Smooth muscle cell (in vitro differentiated cells): ENCODE results near the gene SLC17A7. TPM values are rescaled to one million over a fixed set of nuclear protein-coding genes. Genes with fewer than 3 reads are reported as not detected.

Experiments
- DNase-seq: peaks from one replicate; lab custom pipeline; 2025; ENCODE audit not compliant: unreplicated experiment; lab: John Stamatoyannopoulos, UW
- H2AFZ ChIP-seq: fragments of 200-600 bp; sonication (generic); 2 replicates; pipeline ENCODE4 v1.6.0; 2016; ENCODE audit warnings: antibody characterized with exemption, low read depth, mild to moderate bottlenecking
- H3F3A ChIP-seq: fragments of 200-600 bp; sonication (generic); 2 replicates; pipeline ENCODE4 v1.6.0; 2017; ENCODE audit warnings: antibody characterized with exemption, low read depth
- H3K27ac ChIP-seq: fragments of 200-600 bp; sonication (generic); 2 replicates; pipeline ENCODE4 v1.5.1; 2016; ENCODE audit warnings: low read depth, mild to moderate bottlenecking
- H3K27me3 ChIP-seq: fragments of 200-600 bp; sonication (generic); 2 replicates; pipeline ENCODE4 v1.6.1; 2016; ENCODE audit warnings: low read depth, mild to moderate bottlenecking
- H3K36me3 ChIP-seq: fragments of 200-600 bp; sonication (generic); 2 replicates; pipeline ENCODE4 v1.5.1; 2016; ENCODE audit warnings: low read depth
- H3K4me1 ChIP-seq: fragments of 200-600 bp; sonication (generic); 2 replicates; pipeline ENCODE4 v1.5.1; 2016; ENCODE audit warnings: low read depth
- H3K4me2 ChIP-seq: fragments of 200-600 bp; sonication (generic); 2 replicates; pipeline ENCODE4 v1.6.0; 2016; ENCODE audit warnings: mild to moderate bottlenecking
- H3K4me3 ChIP-seq: fragments of 200-600 bp; sonication (generic); 2 replicates; pipeline ENCODE4 v1.5.1; 2016; ENCODE audit warnings: mild to moderate bottlenecking
- H3K79me2 ChIP-seq: fragments of 200-600 bp; sonication (generic); 2 replicates; pipeline ENCODE4 v1.6.0; 2016; ENCODE audit warnings: low read depth, mild to moderate bottlenecking
- H3K9ac ChIP-seq: fragments of 200-600 bp; sonication (generic); 2 replicates; pipeline ENCODE4 v1.6.0; 2016; ENCODE audit warnings: low read depth
- H3K9me3 ChIP-seq: fragments of 200-600 bp; sonication (generic); replicated peaks from 2 replicates; pipeline ENCODE4 v1.5.1; 2016; ENCODE audit warnings: low read depth
- H4K20me1 ChIP-seq: fragments of 200-600 bp; sonication (generic); 2 replicates; pipeline ENCODE4 v1.6.0; 2016; ENCODE audit warnings: low read depth
- WGBS: methylation state at CpG from one replicate; pipeline ENCODE4 v1.1.7; 2016; ENCODE audit warnings: low lambda C conversion rate; 5-methylcytosine and 5-hydroxymethylcytosine counted together
- polyA plus RNA-seq: library from polyadenylated mRNA; unstranded; fragments of >200 nt; fragmentation: Nextera tagmentation; extraction: Ambion mirVana; gene quantifications from 2 replicates; pipeline ENCODE4 v1.2.1, GENCODE V29; 2016
- total RNA-seq: library from RNA; depleted of rRNA; stranded (reverse); fragments of >200 nt; gene quantifications from 2 replicates; pipeline ENCODE4 v1.2.3, GENCODE V29; 2014
- TF ChIP-seq, protein P1 (sequence below): fragments of 200-600 bp; sonication (generic); IDR thresholded peaks from 2 replicates; pipeline ENCODE4 v1.5.1; 2017; ENCODE audit warnings: borderline replicate concordance, mild to moderate bottlenecking, antibody characterized with exemption; ENCODE audit not compliant: insufficient read depth, poor library complexity, severe bottlenecking

The SLC17A7 gene
- total and polyA plus RNA-seq, 2 experiments from 2014 or later, result 0.04 TPM; not detected in 1

DNA sequence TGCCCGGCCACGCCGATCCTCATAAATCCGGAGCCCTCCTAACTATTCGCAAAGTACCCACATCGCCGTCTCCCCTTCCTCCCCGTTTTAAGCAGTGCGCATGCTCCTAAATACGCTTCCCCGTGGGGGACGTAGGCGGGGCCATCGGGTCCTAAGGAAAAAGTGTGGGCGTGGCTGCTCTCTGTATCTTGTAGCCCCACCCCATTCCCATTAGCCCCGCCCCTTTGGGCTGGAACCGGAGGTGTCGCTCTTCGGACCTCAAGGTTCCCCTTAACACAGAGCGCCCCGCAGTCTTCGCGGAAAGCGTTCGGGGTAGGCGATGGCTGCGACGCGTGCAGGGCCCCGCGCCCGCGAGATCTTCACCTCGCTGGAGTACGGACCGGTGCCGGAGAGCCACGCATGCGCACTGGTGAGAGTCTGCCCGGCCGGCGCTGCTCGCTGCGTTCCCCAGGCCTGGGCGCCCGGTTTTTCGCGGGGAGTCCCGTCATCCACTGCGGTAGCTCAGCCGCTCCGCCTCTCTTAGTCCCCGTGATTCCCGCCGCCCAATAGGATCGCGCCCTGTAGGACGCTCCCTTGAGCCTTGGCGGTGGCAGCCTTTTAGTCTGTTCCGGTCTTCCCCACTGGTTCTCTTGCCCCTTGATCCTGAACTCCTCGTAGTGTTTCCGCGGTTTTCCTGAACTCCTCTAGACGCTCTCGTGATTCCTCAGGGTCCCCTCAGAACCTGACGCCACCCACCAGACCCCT, 11.9 kb upstream of the SLC17A7 start, which contains the start of gene ALDH16A1:
Gene ALDH16A1, plus strand, starts transcription at position 213 of the 744 bp plus-strand sequence. Its CDS starts 107 bp downstream, at position 320.
- TF ChIP-seq, protein P1, sequence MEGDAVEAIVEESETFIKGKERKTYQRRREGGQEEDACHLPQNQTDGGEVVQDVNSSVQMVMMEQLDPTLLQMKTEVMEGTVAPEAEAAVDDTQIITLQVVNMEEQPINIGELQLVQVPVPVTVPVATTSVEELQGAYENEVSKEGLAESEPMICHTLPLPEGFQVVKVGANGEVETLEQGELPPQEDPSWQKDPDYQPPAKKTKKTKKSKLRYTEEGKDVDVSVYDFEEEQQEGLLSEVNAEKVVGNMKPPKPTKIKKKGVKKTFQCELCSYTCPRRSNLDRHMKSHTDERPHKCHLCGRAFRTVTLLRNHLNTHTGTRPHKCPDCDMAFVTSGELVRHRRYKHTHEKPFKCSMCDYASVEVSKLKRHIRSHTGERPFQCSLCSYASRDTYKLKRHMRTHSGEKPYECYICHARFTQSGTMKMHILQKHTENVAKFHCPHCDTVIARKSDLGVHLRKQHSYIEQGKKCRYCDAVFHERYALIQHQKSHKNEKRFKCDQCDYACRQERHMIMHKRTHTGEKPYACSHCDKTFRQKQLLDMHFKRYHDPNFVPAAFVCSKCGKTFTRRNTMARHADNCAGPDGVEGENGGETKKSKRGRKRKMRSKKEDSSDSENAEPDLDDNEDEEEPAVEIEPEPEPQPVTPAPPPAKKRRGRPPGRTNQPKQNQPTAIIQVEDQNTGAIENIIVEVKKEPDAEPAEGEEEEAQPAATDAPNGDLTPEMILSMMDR, result no peak
- Histone ChIP-seq H3K79me2 (no peaks in the 10 kb centered on the region), H3K36me3 (no peaks in the 10 kb centered on the region), H3K4me2 (peak within 1 kb of the TSS; percentile 93), H3K4me3 (peak within 1 kb of the TSS; percentile 86), H3K9ac (peak within 1 kb of the TSS; percentile 95), H3K4me1 (peaks cover 13% of the 10 kb centered on the region), H4K20me1 (no peaks in the 10 kb centered on the region), H2AFZ (peak within 1 kb of the TSS; percentile 36), H3K9me3 (no peaks in the 10 kb centered on the region), H3K27me3 (no peaks in the 10 kb centered on the region), H3F3A (no peaks in the 10 kb centered on the region), H3K27ac (peak within 1 kb of the TSS; percentile 95)
- DNase-seq, result peak; percentile 100
- 1% methylated on average over 65 of the region's 66 CpGs for WGBS

DNA sequence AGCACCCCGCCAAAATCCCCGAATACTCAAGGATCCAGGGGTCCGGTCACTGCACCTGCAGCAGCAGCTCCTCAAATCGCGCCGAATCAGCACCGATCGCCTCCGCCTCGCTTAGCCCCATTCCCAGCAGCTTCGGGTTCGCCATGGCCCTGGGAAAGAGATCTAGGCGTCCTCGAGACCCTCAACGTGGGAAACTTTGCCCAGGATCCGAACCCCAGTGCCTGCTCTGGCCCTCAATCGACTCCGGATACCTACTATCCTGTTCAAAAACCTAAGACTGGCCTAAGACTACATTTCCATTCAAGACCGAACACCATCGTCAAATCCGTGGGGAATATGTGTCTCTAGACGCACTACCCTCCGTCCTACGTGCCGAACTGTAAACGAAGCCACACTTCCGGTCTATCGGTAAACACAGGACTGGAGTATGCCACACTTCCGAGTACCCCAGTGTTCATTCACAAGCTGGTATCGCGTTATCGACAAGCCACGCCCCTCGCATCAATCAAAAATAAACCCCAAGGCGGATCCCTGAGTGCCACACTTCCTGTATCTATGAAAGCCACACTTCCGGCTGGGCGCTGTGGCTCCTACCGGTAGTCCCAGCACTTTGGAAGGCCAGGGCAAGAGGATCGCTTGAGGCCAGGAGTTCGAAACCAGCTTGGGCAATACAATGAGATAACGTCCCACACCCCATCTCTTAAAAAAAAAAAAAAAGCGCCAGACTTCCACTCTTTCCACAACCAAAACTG, 10.3 kb upstream of the SLC17A7 start, which contains the start of gene PIH1D1:
Gene PIH1D1, minus strand, starts transcription at position 385 of the 752 bp plus-strand sequence. Its CDS starts 240 bp downstream, at position 145.
- TF ChIP-seq, protein P1, result no peak
- Histone ChIP-seq H3K4me2 (peak within 1 kb of the TSS; percentile 93), H2AFZ (peak within 1 kb of the TSS; percentile 60), H3K9me3 (no peaks in the 10 kb centered on the region), H3K27me3 (no peaks in the 10 kb centered on the region), H3K27ac (peak within 1 kb of the TSS; percentile 95), H4K20me1 (no peaks in the 10 kb centered on the region), H3K9ac (peak within 1 kb of the TSS; percentile 87), H3F3A (no peaks in the 10 kb centered on the region), H3K4me3 (peak within 1 kb of the TSS; percentile 86), H3K36me3 (no peaks in the 10 kb centered on the region), H3K4me1 (peaks cover 13% of the 10 kb centered on the region), H3K79me2 (no peaks in the 10 kb centered on the region)
- DNase-seq, result peak; percentile 70
- WGBS, result 2% methylated on average over 42 of the region's 42 CpGs

DNA sequence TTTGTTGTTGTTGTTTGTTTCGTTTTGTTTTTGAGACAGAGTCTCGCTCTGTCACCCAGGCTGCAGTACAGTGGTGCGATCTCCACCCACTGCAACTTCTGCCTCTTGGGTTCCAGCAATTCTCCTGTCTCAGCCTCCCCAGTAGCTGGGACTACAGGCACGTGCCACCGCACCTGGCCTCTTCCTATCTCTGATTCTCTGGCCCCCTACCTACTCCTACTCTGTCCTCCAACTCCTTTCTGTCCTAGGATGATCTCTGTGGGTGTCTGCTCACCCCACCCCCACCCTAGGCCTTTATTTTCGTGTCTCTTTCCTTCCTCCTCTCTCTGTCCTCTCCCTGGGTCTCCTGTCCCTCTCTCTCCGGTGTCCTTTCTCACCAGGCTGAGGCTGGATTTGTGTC, 9.1 kb upstream of the SLC17A7 start:
- Histone ChIP-seq H3K9ac (peak overlapping the region; percentile 87), H3K36me3 (no peaks in the 10 kb centered on the region), H3K9me3 (no peaks in the 10 kb centered on the region), H3K79me2 (no peaks in the 10 kb centered on the region), H3K27ac (no peak overlapping the region), H3F3A (no peaks in the 10 kb centered on the region), H3K4me3 (peak overlapping the region; percentile 86), H2AFZ (no peak overlapping the region), H3K4me1 (peaks cover 13% of the 10 kb centered on the region), H3K4me2 (peak overlapping the region; percentile 93), H4K20me1 (no peaks in the 10 kb centered on the region), H3K27me3 (no peaks in the 10 kb centered on the region)
- 92% methylated on average over 7 of the region's 7 CpGs for WGBS
- TF ChIP-seq, protein P1, result no peak
- DNase-seq, result no peak
